ENCODE results near the gene CUEDC1. TPM values are rescaled to one million over a fixed set of nuclear protein-coding genes. Genes with fewer than 3 reads are reported as not detected.
A peak's percentile ranks its signal among the peaks of the same experiment; 100 is the strongest.

The CUEDC1 gene
- total and polyA plus RNA-seq, 2 of the 13 experiments (the other 11 are each of a cell fraction or from before 2014, with no cell fraction given), result 7.4 to 12.9 TPM

GRCh38 chr17:57997085-57997809 is 42.0 kb upstream of the CUEDC1 start (continued):
- TF ChIP-seq GLMP (CRISPR knock-in tag; IDR thresholded peaks at IDR 0.05; ENCODE audit: borderline replicate concordance), result no peak
- TF ChIP-seq FOXA3 (CRISPR knock-in tag; IDR thresholded peaks at IDR 0.05), result no peak
- TF ChIP-seq HMGA1 (CRISPR knock-in tag; conservative IDR thresholded peaks at IDR 0.05), result no peak
- no peak for TF ChIP-seq PLRG1 (conservative IDR thresholded peaks at IDR 0.05)
- TF ChIP-seq ZNF275 (CRISPR knock-in tag; IDR thresholded peaks at IDR 0.05; ENCODE audit: borderline replicate concordance), result no peak
- no peak for TF ChIP-seq MLXIP (CRISPR knock-in tag; IDR thresholded peaks at IDR 0.05; ENCODE audit: borderline replicate concordance)
- TF ChIP-seq ZBTB20 (CRISPR knock-in tag; IDR thresholded peaks at IDR 0.05; ENCODE audit: borderline replicate concordance, low read depth), result no peak
- no peak for TF ChIP-seq SMAD9 (CRISPR knock-in tag; IDR thresholded peaks at IDR 0.05)
- TF ChIP-seq DNMT3B (CRISPR knock-in tag; conservative IDR thresholded peaks at IDR 0.05), result no peak
- no peak for TF ChIP-seq ZBTB44 (CRISPR knock-in tag; IDR thresholded peaks at IDR 0.05)
- no peak for TF ChIP-seq GZF1 (CRISPR knock-in tag; IDR thresholded peaks at IDR 0.05)
- no peak for TF ChIP-seq PHF20 (CRISPR knock-in tag; IDR thresholded peaks at IDR 0.05)
- peak; percentile 76 for TF ChIP-seq MAFF (IDR thresholded peaks at IDR 0.05; ENCODE audit: low read depth, low read length)
- TF ChIP-seq ZFP41 (CRISPR knock-in tag; IDR thresholded peaks at IDR 0.05; ENCODE audit: borderline replicate concordance), result no peak
- peak; percentile 82 to 86 for TF ChIP-seq MAFK (conservative IDR thresholded peaks at IDR 0.05 in 1 of 2, IDR thresholded peaks at IDR 0.05 in 1 of 2; ENCODE audit: low read length in 2 of 2)
- TF ChIP-seq POLR2AphosphoS2 (IDR thresholded peaks at IDR 0.05; ENCODE audit: low read depth, low read length), result peak; percentile 43
- TF ChIP-seq AGO2 (optimal IDR thresholded peaks at IDR 0.05; ENCODE audit: low read depth, low read length), result peak; percentile 53
- TF ChIP-seq ATM (IDR thresholded peaks at IDR 0.05; ENCODE audit: borderline replicate concordance), result no peak
- TF ChIP-seq NFIB (CRISPR knock-in tag; IDR thresholded peaks at IDR 0.05; ENCODE audit: borderline replicate concordance), result no peak
- TF ChIP-seq SALL2 (CRISPR knock-in tag; IDR thresholded peaks at IDR 0.05), result no peak
- TF ChIP-seq MIER2 (CRISPR knock-in tag; IDR thresholded peaks at IDR 0.05), result no peak

Data from HepG2 (cell line).